ENCODE results near the gene LRRTM3.

- no peak for TF ChIP-seq NFIC (IDR thresholded peaks at IDR 0.05)
- TF ChIP-seq RAD21 (IDR thresholded peaks at IDR 0.05; ENCODE audit: low read depth), result no peak
- TF ChIP-seq YY1 (IDR thresholded peaks at IDR 0.05; ENCODE audit: low read depth), result no peak
- no peak for TF ChIP-seq REST (IDR thresholded peaks at IDR 0.05; ENCODE audit: low read depth)
- no peak for TF ChIP-seq CREB1 (IDR thresholded peaks at IDR 0.05; ENCODE audit: low read depth)
- no peak for TF ChIP-seq TAF1 (IDR thresholded peaks at IDR 0.05; ENCODE audit: low read depth)
- TF ChIP-seq FOXM1 (IDR thresholded peaks at IDR 0.05; ENCODE audit: borderline replicate concordance, low read depth), result no peak
- TF ChIP-seq TCF12 (IDR thresholded peaks at IDR 0.05; ENCODE audit: low read depth), result no peak
- TF ChIP-seq USF1 (IDR thresholded peaks at IDR 0.05), result no peak
- no peak for TF ChIP-seq MAX (IDR thresholded peaks at IDR 0.05)
- TF ChIP-seq TEAD4 (IDR thresholded peaks at IDR 0.05), result no peak
- TF ChIP-seq EP300 (IDR thresholded peaks at IDR 0.05; ENCODE audit: borderline replicate concordance), result no peak
- no peak for TF ChIP-seq CEBPB (IDR thresholded peaks at IDR 0.05)
Observed at GRCh38 chr10:66931949-66932343, 6.1 kb downstream of the LRRTM3 start.
